IMR-90 (cell line): ENCODE measurements around the gene LOC101059915.
A peak's percentile ranks its signal among the peaks of the same experiment; 100 is the strongest.

ENCODE experiments used
- ATAC-seq: fragments of 200-7000 bp; cut with Tn5 transposase; 2 replicates; pipeline ENCODE4 v1.9.1; 2020; ENCODE audit warnings: low read depth, mild to moderate bottlenecking, moderate library complexity
- BruUV-seq: library from RNA; stranded (reverse); fragments of 400-500 nt; replicated peaks from 2 replicates; lab custom pipeline; 2021; lab: Mats Ljungman, UMichigan
- CTCF ChIA-PET: fragments of 300-600 bp; formaldehyde crosslinking; extraction: SDS; loops from one replicate; lab custom pipeline; 2021; ENCODE audit warnings: antibody characterized with exemption; lab: Yijun Ruan, JAX
- POLR2A ChIA-PET: fragments of 300-600 bp; sonication (Branson Sonifier 250); formaldehyde crosslinking; loops from one replicate; lab custom pipeline; 2022; ENCODE audit warnings: antibody characterized with exemption; ENCODE audit not compliant: unreplicated experiment; lab: Charles Lee
- DNase-seq: peaks from one replicate; pipeline ENCODE4 v3.0.0; 2013
- H2AFZ ChIP-seq: replicated peaks from 2 replicates; pipeline ENCODE3; 2013; ENCODE audit warnings: low read length, mild to moderate bottlenecking; ENCODE audit not compliant: poor library complexity
- H2AK5ac ChIP-seq: 2 replicates; pipeline ENCODE4 v1.6.1; 2013; ENCODE audit warnings: low read depth, low read length, inconsistent platforms
- H2AK9ac ChIP-seq: replicated peaks from 2 replicates; pipeline ENCODE3; 2013; ENCODE audit warnings: mild to moderate bottlenecking, low read depth, low read length, moderate library complexity; ENCODE audit not compliant: poor library complexity
- H2BK120ac ChIP-seq: 2 replicates; pipeline ENCODE4 v1.6.1; 2013; ENCODE audit warnings: low read depth, low read length, inconsistent platforms
- H2BK15ac ChIP-seq: 3 replicates; pipeline ENCODE4 v1.6.1; 2013; ENCODE audit warnings: low read depth, low read length, inconsistent platforms
- H2BK20ac ChIP-seq: 2 replicates; pipeline ENCODE4 v1.6.1; 2013; ENCODE audit warnings: low read depth, mild to moderate bottlenecking, inconsistent platforms, low read length, moderate library complexity
- H2BK5ac ChIP-seq: 2 replicates; pipeline ENCODE4 v1.6.1; 2013; ENCODE audit warnings: mild to moderate bottlenecking, low read depth, low read length, inconsistent platforms; ENCODE audit not compliant: poor library complexity, severe bottlenecking
- H3K14ac ChIP-seq: replicated peaks from 2 replicates; pipeline ENCODE4 v1.6.1; 2013; ENCODE audit warnings: low read depth, low read length, inconsistent platforms
- H3K18ac ChIP-seq: 2 replicates; pipeline ENCODE4 v1.6.1; 2013; ENCODE audit warnings: low read depth, low read length, control low read depth
- H3K23ac ChIP-seq: 2 replicates; pipeline ENCODE4 v1.6.1; 2013; ENCODE audit warnings: low read depth, low read length, inconsistent platforms
- H3K27ac ChIP-seq: 2 replicates; pipeline ENCODE4 v1.5.1; 2013; ENCODE audit warnings: mild to moderate bottlenecking, control low read depth, low read length; ENCODE audit not compliant: insufficient read depth
- H3K27me3 ChIP-seq: 2 replicates; pipeline ENCODE4 v1.6.1; 2013; ENCODE audit warnings: low read length; ENCODE audit not compliant: control insufficient read depth, insufficient read depth
- H3K36me3 ChIP-seq: 2 replicates; pipeline ENCODE4 v1.6.1; 2013; ENCODE audit warnings: low read length, mixed read lengths; ENCODE audit not compliant: control insufficient read depth, insufficient read depth
- H3K4ac ChIP-seq: 2 replicates; pipeline ENCODE4 v1.6.1; 2013; ENCODE audit warnings: low read depth, low read length, inconsistent platforms
- H3K4me1 ChIP-seq: 2 replicates; pipeline ENCODE4 v1.6.1; 2013; ENCODE audit warnings: low read length, mixed read lengths; ENCODE audit not compliant: control insufficient read depth, insufficient read depth
- H3K4me2 ChIP-seq: 2 replicates; pipeline ENCODE4 v1.6.1; 2013; ENCODE audit warnings: low read depth, mild to moderate bottlenecking, control low read depth, low read length, moderate library complexity
- H3K4me3 ChIP-seq: 2 replicates; pipeline ENCODE4 v1.5.1; 2013; ENCODE audit warnings: low read depth, mild to moderate bottlenecking, control low read depth, low read length, moderate library complexity; ENCODE audit not compliant: insufficient read depth
- H3K56ac ChIP-seq: 2 replicates; pipeline ENCODE4 v1.6.1; 2013; ENCODE audit warnings: low read length, inconsistent platforms; ENCODE audit not compliant: insufficient read depth; ENCODE audit errors: extremely low read depth
- H3K79me1 ChIP-seq, 2 experiments: 2 replicates each; pipeline ENCODE4 v1.6.1; 2013; ENCODE audit warnings: low read length in 2 of 2, inconsistent platforms in 1 of 2, low read depth in 1 of 2
- H3K9ac ChIP-seq: 2 replicates; pipeline ENCODE4 v1.6.1; 2013; ENCODE audit warnings: low read depth, low read length, control low read depth
- H3K9me1 ChIP-seq: 2 replicates; pipeline ENCODE4 v1.6.1; 2013; ENCODE audit warnings: low read length, inconsistent platforms; ENCODE audit not compliant: insufficient read depth
- H3K9me3 ChIP-seq: 2 replicates; pipeline ENCODE4 v1.6.1; 2013; ENCODE audit warnings: low read length; ENCODE audit not compliant: control insufficient read depth, insufficient read depth
- H4K20me1 ChIP-seq: 2 replicates; pipeline ENCODE4 v1.6.1; 2013; ENCODE audit warnings: low read length, inconsistent platforms; ENCODE audit not compliant: insufficient read depth
- H4K5ac ChIP-seq: 2 replicates; pipeline ENCODE4 v1.6.1; 2013; ENCODE audit warnings: mild to moderate bottlenecking, low read depth, low read length, control low read depth
- H4K8ac ChIP-seq, 2 experiments: 2 replicates each; pipeline ENCODE4 v1.6.1; 2013; ENCODE audit warnings: low read depth in 2 of 2, low read length in 2 of 2, control low read depth in 1 of 2, inconsistent platforms in 1 of 2
- H4K91ac ChIP-seq: 2 replicates; pipeline ENCODE4 v1.6.1; 2013; ENCODE audit warnings: low read depth, low read length, inconsistent platforms; ENCODE audit not compliant: insufficient read depth
- CEBPB ChIP-seq: IDR thresholded peaks from 2 replicates; pipeline ENCODE4 v1.6.1; 2012; ENCODE audit warnings: low read depth, low read length, improper control_type of control experiment
- FOS ChIP-seq: fragments of 150-350 bp; IDR thresholded peaks from 2 replicates; pipeline ENCODE4 v1.6.1; 2016; ENCODE audit warnings: low read depth, low read length
- MAFK ChIP-seq: IDR thresholded peaks from 2 replicates; pipeline ENCODE4 v1.6.1; 2012; ENCODE audit warnings: low read depth, low read length, improper control_type of control experiment
- MAZ ChIP-seq: IDR thresholded peaks from 2 replicates; pipeline ENCODE4 v1.6.1; 2012; ENCODE audit warnings: low read depth, mild to moderate bottlenecking, low read length, improper control_type of control experiment, moderate library complexity, borderline replicate concordance
- MXI1 ChIP-seq: IDR thresholded peaks from 2 replicates; pipeline ENCODE4 v1.6.1; 2012; ENCODE audit warnings: low read depth, mild to moderate bottlenecking, low read length, moderate library complexity, borderline replicate concordance
- NFE2L2 ChIP-seq: fragments of 150-350 bp; IDR thresholded peaks from 2 replicates; pipeline ENCODE4 v1.6.1; 2016; ENCODE audit warnings: low read depth, mild to moderate bottlenecking, low read length
- POLR2A ChIP-seq: IDR thresholded peaks from 2 replicates; pipeline ENCODE4 v1.6.1; 2012; ENCODE audit warnings: mild to moderate bottlenecking, low read depth, low read length
- RAD21 ChIP-seq: IDR thresholded peaks from 2 replicates; pipeline ENCODE4 v1.6.1; 2012; ENCODE audit warnings: low read length, improper control_type of control experiment
- RCOR1 ChIP-seq: IDR thresholded peaks from 2 replicates; pipeline ENCODE4 v1.6.1; 2012; ENCODE audit warnings: mild to moderate bottlenecking, low read length, improper control_type of control experiment; ENCODE audit not compliant: insufficient replicate concordance
- RFX5 ChIP-seq: IDR thresholded peaks from 2 replicates; pipeline ENCODE4 v1.8.0; 2012; ENCODE audit warnings: low read depth, mild to moderate bottlenecking, low read length, moderate library complexity
- SMC3 ChIP-seq: fragments of 150-350 bp; IDR thresholded peaks from 2 replicates; pipeline ENCODE4 v1.6.1; 2016; ENCODE audit warnings: low read depth, mild to moderate bottlenecking, antibody characterized with exemption, low read length, moderate library complexity
- USF2 ChIP-seq: fragments of 150-350 bp; IDR thresholded peaks from 2 replicates; pipeline ENCODE4 v1.6.1; 2017; ENCODE audit warnings: mild to moderate bottlenecking, antibody characterized with exemption, low read length, low read depth
- WGBS, 2 experiments: methylation state at CpG; one replicate each; pipeline versions ENCODE4 v1.1.5 to v1.1.7; 2013; ENCODE audit warnings: missing lambda C conversion rate in 2 of 2; ENCODE audit not compliant: insufficient read length in 1 of 2; ENCODE audit errors: extremely low coverage in 2 of 2; 5-methylcytosine and 5-hydroxymethylcytosine counted together
- dilution Hi-C: fragments of 300-500 bp; cut with HindIII; formaldehyde crosslinking; loops from one replicate; pipeline ENCODE4 v1.14.3; 2018; ENCODE audit warnings: low sequenced_read_pairs; ENCODE audit not compliant: unreplicated experiment
- in situ Hi-C: fragments of 300-500 bp; cut with MboI; formaldehyde crosslinking; loops from 3 replicates; pipeline ENCODE4 v1.14.3; 2019; ENCODE audit warnings: low sequenced_read_pairs, inconsistent platforms, mixed read lengths
- intact Hi-C: fragments of 100-400 bp; cut with micrococcal nuclease; formaldehyde crosslinking; loops from 2 replicates; pipeline ENCODE4 v1.10.0; 2022

The LOC101059915 gene

GRCh38 chrX:71659959-71660358 is 7.4 kb upstream of the LOC101059915 start:
- dilution Hi-C loops: no loop called here
- intact Hi-C loops: no loop called here
- H3K18ac ChIP-seq: no peak overlapping the region
- ChIA-PET CTCF (no interaction called here), POLR2A (no interaction called here)
- no TSS peak for BruUV-seq
- peak overlapping the region; percentile 33 for H2AFZ ChIP-seq
- no peaks in the 10 kb centered on the region for H3K9me1 ChIP-seq
- DNase-seq: no peak
- H2BK20ac ChIP-seq: no peak overlapping the region
- no peak overlapping the region for H2BK15ac ChIP-seq
- H4K20me1 ChIP-seq: no peaks in the 10 kb centered on the region
- peak overlapping the region; percentile 19 for H2AK9ac ChIP-seq
- no peaks in the 10 kb centered on the region for H3K4me1 ChIP-seq
- no peak overlapping the region for H3K14ac ChIP-seq
- no peak overlapping the region for H3K56ac ChIP-seq
- H3K27me3 ChIP-seq: peaks cover 4% of the 10 kb centered on the region
- no peak overlapping the region for H2BK120ac ChIP-seq
- TF ChIP-seq RAD21 (no peak), POLR2A (no peak), MAZ (no peak), RFX5 (no peak), NFE2L2 (no peak), MAFK (no peak), FOS (no peak), USF2 (no peak), CEBPB (no peak), MXI1 (no peak), RCOR1 (no peak), SMC3 (no peak)
- no peak overlapping the region for H4K91ac ChIP-seq
- H3K27ac ChIP-seq: no peak overlapping the region
- WGBS, 2 experiments: 80% methylated on average over 1 of the region's 6 CpGs; no CpG with 5 or more reads in 1 of the 2 experiments
- H3K23ac ChIP-seq: no peak overlapping the region
- no peak for ATAC-seq
- no peaks in the 10 kb centered on the region for H3K36me3 ChIP-seq
- H3K9ac ChIP-seq: no peak overlapping the region
- no peak overlapping the region for H4K5ac ChIP-seq
- no peaks in the 10 kb centered on the region for H3K9me3 ChIP-seq
- no peak overlapping the region for H2BK5ac ChIP-seq
- H3K4me3 ChIP-seq: no peak overlapping the region
- in situ Hi-C loops: loop anchor here (25.0 kb wide), 1 partner anchor 202 kb away; no protein-coding TSS in a partner anchor
- no peak overlapping the region for H2AK5ac ChIP-seq
- H4K8ac ChIP-seq: no peak overlapping the region
- no peak overlapping the region for H3K4me2 ChIP-seq
- no peak overlapping the region for H3K4ac ChIP-seq
- H3K79me1 ChIP-seq: no peaks in the 10 kb centered on the region
